Measurements from ENCODE around the gene JAGN1.
A peak's percentile ranks its signal among the peaks of the same experiment; 100 is the strongest.
"Not testable (repeated sequence)": the region's sequence is repeated elsewhere in the genome, so short reads cannot be mapped to it uniquely, and the experiment has no call there.

The JAGN1 gene

DNA sequence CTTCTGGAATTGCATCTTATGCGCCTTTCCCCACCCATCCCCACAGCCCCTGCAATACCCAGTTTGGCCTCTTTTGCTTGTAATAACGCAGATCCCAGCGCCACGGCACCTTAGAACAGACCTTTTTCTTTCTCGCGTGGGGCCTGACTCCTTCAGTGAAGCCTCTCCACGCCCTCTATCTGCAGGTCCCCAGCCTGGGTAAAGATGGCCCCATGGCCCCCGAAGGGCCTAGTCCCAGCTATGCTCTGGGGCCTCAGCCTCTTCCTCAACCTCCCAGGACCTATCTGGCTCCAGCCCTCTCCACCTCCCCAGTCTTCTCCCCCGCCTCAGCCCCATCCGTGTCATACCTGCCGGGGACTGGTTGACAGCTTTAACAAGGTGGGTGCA lies 43.8 kb downstream of the JAGN1 start:
- Histone ChIP-seq H3K36me3 (ENCODE audit: control insufficient read depth in 2 of 2, insufficient read depth in 2 of 2, low read length in 2 of 2) (peaks cover 15 to 16% of the 10 kb centered on the region in 2 donors), H3K4me1 (ENCODE audit: control insufficient read depth in 2 of 2, insufficient read depth in 2 of 2, low read length in 2 of 2) (peaks cover 18 to 23% of the 10 kb centered on the region in 2 donors)

DNA sequence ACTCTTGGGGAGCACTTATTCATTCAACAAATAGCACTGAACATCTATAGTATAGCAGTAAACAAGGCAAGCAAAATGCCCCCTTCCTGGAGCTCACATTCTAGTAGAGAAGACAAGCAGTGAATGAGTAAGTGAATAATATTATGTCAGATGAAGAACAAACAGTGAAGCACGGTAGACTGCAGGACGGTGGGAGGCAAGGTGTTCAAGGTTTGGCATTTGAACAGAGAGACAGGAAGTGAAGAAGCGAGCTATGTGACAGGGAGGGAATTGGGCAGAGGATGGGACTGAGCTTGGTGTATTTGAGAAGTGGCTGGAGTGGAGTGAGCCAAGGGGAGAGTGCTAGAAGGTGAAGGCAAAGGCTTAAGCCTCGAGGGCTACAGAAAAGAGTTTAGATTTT lies 44.6 kb downstream of the JAGN1 start:
- Histone ChIP-seq H3K27me3 (ENCODE audit: control insufficient read depth in 2 of 2, insufficient read depth in 2 of 2, low read length in 2 of 2) (no peaks in the 10 kb centered on the region), H3K9me3 (ENCODE audit: control insufficient read depth in 2 of 2, low read length in 2 of 2) (no peaks in the 10 kb centered on the region), H3K4me3 (ENCODE audit: low read length in 2 of 2) (peak overlapping the region in 1 of 2 donors; percentile 94), H3K27ac (ENCODE audit: low read depth in 2 of 2, low read length in 2 of 2) (no peak overlapping the region), H3K9ac (ENCODE audit: low read depth in 1 of 2, low read length in 2 of 2) (peak overlapping the region in 1 of 2 donors; percentile 95), H3K36me3 (ENCODE audit: control insufficient read depth in 2 of 2, insufficient read depth in 2 of 2, low read length in 2 of 2) (peaks cover 14 to 15% of the 10 kb centered on the region in 2 donors), H3K4me1 (ENCODE audit: control insufficient read depth in 2 of 2, insufficient read depth in 2 of 2, low read length in 2 of 2) (peaks cover 18 to 23% of the 10 kb centered on the region in 2 donors)

More for the DNA sequence above, 43.8 kb downstream of the JAGN1 start:
- Histone ChIP-seq H3K4me3 (ENCODE audit: low read length in 2 of 2) (peak overlapping the region; percentile 94 to 98), H3K9ac (ENCODE audit: low read depth in 1 of 2, low read length in 2 of 2) (peak overlapping the region; percentile 89 to 95), H3K9me3 (ENCODE audit: control insufficient read depth in 2 of 2, low read length in 2 of 2) (no peaks in the 10 kb centered on the region), H3K27ac (ENCODE audit: low read depth in 2 of 2, low read length in 2 of 2) (peak overlapping the region; percentile 94 to 96), H3K27me3 (ENCODE audit: control insufficient read depth in 2 of 2, insufficient read depth in 2 of 2, low read length in 2 of 2) (no peaks in the 10 kb centered on the region)

DNA sequence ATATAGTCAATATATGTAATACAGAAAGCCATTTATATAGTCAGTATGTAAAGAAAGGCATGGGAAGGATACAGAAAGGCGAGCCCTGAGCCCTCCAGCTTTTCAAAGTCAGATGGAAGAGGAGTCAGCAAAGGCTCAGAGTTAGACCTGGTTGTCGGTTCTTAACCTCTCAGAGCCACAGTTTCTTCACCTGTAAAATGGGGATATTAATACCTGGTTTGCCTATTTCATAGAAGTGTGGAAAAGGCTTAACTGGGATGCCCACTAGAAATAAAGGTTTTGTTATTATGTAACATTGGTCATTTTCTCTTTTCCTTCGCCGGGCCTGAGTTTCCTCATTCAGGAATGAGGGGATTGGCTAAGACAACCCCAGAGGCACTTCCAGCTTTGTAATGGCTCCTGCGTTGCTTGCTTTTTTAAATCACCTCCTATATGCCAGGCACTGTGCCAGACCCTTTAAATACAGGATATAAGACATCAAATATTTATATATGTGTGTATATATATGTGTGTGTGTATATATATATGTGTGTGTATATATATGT lies 45.6 kb downstream of the JAGN1 start:
- Histone ChIP-seq H3K36me3 (ENCODE audit: control insufficient read depth in 2 of 2, insufficient read depth in 2 of 2, low read length in 2 of 2) (peaks cover 14 to 17% of the 10 kb centered on the region in 2 donors), H3K27ac (ENCODE audit: low read depth in 2 of 2, low read length in 2 of 2) (no peak overlapping the region), H3K9ac (ENCODE audit: low read depth in 1 of 2, low read length in 2 of 2) (no peak overlapping the region), H3K4me1 (ENCODE audit: control insufficient read depth in 2 of 2, insufficient read depth in 2 of 2, low read length in 2 of 2) (peaks cover 18 to 23% of the 10 kb centered on the region in 2 donors), H3K9me3 (ENCODE audit: control insufficient read depth in 2 of 2, low read length in 2 of 2) (no peaks in the 10 kb centered on the region), H3K27me3 (ENCODE audit: control insufficient read depth in 2 of 2, insufficient read depth in 2 of 2, low read length in 2 of 2) (no peaks in the 10 kb centered on the region), H3K4me3 (ENCODE audit: low read length in 2 of 2) (no peak overlapping the region)

- H3K4me3 ChIP-seq (ENCODE audit: low read length in 2 of 2): no peak overlapping the region
- no peak overlapping the region for H3K9ac ChIP-seq (ENCODE audit: low read depth in 1 of 2, low read length in 2 of 2)
- H3K36me3 ChIP-seq (ENCODE audit: control insufficient read depth in 2 of 2, insufficient read depth in 2 of 2, low read length in 2 of 2): peaks cover 20 to 24% of the 10 kb centered on the region in 2 donors
These were observed 47.3 kb downstream of the JAGN1 start for GRCh38 chr3:9937486-9938238.

DNA sequence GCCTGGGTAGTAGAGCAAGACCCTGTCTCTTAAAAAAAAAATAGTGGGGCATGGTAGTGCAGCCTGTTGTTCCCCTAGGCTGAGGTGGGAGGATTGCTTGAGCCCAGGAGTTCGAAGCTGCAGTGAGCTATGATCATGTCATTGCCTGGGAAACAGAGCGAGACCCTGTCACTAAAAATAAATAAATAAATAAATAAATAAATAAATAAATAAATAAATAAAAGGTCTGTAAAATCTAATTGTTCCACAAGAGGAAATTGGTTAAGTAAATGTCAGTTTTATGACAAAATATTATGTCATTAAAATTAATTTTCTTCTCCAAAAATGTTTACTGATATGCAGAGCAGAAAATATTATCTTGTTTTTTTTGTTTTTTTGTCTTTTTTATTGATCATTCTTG lies 48.6 kb downstream of the JAGN1 start:
- H3K4me1 ChIP-seq (ENCODE audit: control insufficient read depth in 2 of 2, insufficient read depth in 2 of 2, low read length in 2 of 2): peaks cover 12 to 14% of the 10 kb centered on the region in 2 donors
- no peaks in the 10 kb centered on the region for H3K27me3 ChIP-seq (ENCODE audit: control insufficient read depth in 2 of 2, insufficient read depth in 2 of 2, low read length in 2 of 2)
- no peak overlapping the region for H3K27ac ChIP-seq (ENCODE audit: low read depth in 2 of 2, low read length in 2 of 2)
- H3K9me3 ChIP-seq (ENCODE audit: control insufficient read depth in 2 of 2, low read length in 2 of 2): no peaks in the 10 kb centered on the region
- no peak overlapping the region for H3K4me3 ChIP-seq (ENCODE audit: low read length in 2 of 2)
- H3K36me3 ChIP-seq (ENCODE audit: control insufficient read depth in 2 of 2, insufficient read depth in 2 of 2, low read length in 2 of 2): peaks cover 26 to 30% of the 10 kb centered on the region in 2 donors
- no peak overlapping the region for H3K9ac ChIP-seq (ENCODE audit: low read depth in 1 of 2, low read length in 2 of 2)

More at GRCh38 chr3:9937486-9938238, 47.3 kb downstream of the JAGN1 start:
- Histone ChIP-seq H3K9me3 (ENCODE audit: control insufficient read depth in 2 of 2, low read length in 2 of 2) (no peaks in the 10 kb centered on the region), H3K4me1 (ENCODE audit: control insufficient read depth in 2 of 2, insufficient read depth in 2 of 2, low read length in 2 of 2) (peaks cover 15 to 19% of the 10 kb centered on the region in 2 donors), H3K27me3 (ENCODE audit: control insufficient read depth in 2 of 2, insufficient read depth in 2 of 2, low read length in 2 of 2) (no peaks in the 10 kb centered on the region), H3K27ac (ENCODE audit: low read depth in 2 of 2, low read length in 2 of 2) (no peak overlapping the region)

DNA sequence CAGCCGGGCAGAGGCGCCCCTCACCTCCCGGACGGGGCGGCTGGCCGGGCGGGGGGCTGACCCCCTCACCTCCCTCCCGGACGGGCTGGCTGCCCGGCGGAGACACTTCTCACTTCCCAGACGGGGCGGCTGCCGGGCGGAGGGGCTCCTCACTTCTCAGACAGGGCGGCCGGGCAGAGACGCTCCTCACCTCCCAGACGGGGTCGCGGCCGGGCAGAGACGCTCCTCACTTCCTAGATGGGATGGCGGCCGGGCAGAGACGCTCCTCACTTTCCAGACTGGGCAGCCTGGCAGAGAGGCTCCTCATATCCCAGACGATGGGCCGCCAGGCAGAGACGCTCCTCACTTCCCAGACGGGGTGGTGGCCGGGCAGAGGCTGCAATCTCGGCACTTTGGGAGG lies 49.5 kb downstream of the JAGN1 start:
- not testable (repeated sequence) for H3K4me3 ChIP-seq (ENCODE audit: low read length in 2 of 2); H3K27me3 ChIP-seq (ENCODE audit: control insufficient read depth in 2 of 2, insufficient read depth in 2 of 2, low read length in 2 of 2); H3K9ac ChIP-seq (ENCODE audit: low read depth in 1 of 2, low read length in 2 of 2); H3K9me3 ChIP-seq (ENCODE audit: control insufficient read depth in 2 of 2, low read length in 2 of 2); H3K4me1 ChIP-seq (ENCODE audit: control insufficient read depth in 2 of 2, insufficient read depth in 2 of 2, low read length in 2 of 2); H3K27ac ChIP-seq (ENCODE audit: low read depth in 2 of 2, low read length in 2 of 2)
- peaks cover 30 to 31% of the 10 kb centered on the region in 2 donors for H3K36me3 ChIP-seq (ENCODE audit: control insufficient read depth in 2 of 2, insufficient read depth in 2 of 2, low read length in 2 of 2)

DNA sequence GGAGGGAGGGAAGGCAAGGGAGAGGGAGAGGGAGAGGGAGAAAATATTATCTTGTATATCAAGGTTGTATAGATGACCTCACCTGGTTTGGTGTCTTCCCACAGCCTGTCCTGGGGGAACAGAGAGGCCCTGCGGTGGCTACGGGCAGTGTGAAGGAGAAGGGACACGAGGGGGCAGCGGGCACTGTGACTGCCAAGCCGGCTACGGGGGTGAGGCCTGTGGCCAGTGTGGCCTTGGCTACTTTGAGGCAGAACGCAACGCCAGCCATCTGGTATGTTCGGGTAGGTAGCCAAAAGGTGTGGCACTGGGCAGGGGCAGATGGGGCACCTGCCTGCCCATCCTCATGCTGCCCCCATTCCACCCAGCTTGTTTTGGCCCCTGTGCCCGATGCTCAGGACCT lies 50.3 kb downstream of the JAGN1 start:
- Histone ChIP-seq H3K9ac (ENCODE audit: low read depth in 1 of 2, low read length in 2 of 2) (no peak overlapping the region), H3K4me1 (ENCODE audit: control insufficient read depth in 2 of 2, insufficient read depth in 2 of 2, low read length in 2 of 2) (no peaks in the 10 kb centered on the region), H3K27me3 (ENCODE audit: control insufficient read depth in 2 of 2, insufficient read depth in 2 of 2, low read length in 2 of 2) (no peaks in the 10 kb centered on the region), H3K4me3 (ENCODE audit: low read length in 2 of 2) (no peak overlapping the region), H3K9me3 (ENCODE audit: control insufficient read depth in 2 of 2, low read length in 2 of 2) (no peaks in the 10 kb centered on the region), H3K36me3 (ENCODE audit: control insufficient read depth in 2 of 2, insufficient read depth in 2 of 2, low read length in 2 of 2) (peaks cover 30 to 31% of the 10 kb centered on the region in 2 donors), H3K27ac (ENCODE audit: low read depth in 2 of 2, low read length in 2 of 2) (no peak overlapping the region)

DNA sequence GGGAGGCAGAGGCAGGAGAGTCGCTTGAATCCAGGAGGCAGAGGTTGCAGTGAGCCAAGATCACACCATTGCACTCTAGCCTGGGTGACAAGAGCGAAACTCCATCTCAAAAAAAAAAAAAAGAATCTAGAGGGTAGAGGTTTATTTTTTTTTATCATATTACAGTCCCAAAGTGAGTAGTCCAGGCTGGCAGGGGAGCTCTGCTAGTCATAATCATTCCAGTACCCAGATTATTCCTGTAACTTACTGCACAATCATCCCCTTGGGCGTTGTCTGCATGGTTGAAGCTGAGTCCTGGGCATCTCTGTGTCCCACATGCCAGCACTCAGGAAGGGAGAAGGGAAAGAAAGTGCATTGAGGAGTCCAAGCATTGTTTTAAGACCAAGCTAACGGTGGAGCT lies 51.8 kb downstream of the JAGN1 start:
- Histone ChIP-seq H3K27ac (ENCODE audit: low read depth in 2 of 2, low read length in 2 of 2) (no peak overlapping the region), H3K9ac (ENCODE audit: low read depth in 1 of 2, low read length in 2 of 2) (no peak overlapping the region), H3K9me3 (ENCODE audit: control insufficient read depth in 2 of 2, low read length in 2 of 2) (no peaks in the 10 kb centered on the region), H3K4me3 (ENCODE audit: low read length in 2 of 2) (no peak overlapping the region), H3K4me1 (ENCODE audit: control insufficient read depth in 2 of 2, insufficient read depth in 2 of 2, low read length in 2 of 2) (peaks cover 0 to 3% of the 10 kb centered on the region in 2 donors), H3K27me3 (ENCODE audit: control insufficient read depth in 2 of 2, insufficient read depth in 2 of 2, low read length in 2 of 2) (no peaks in the 10 kb centered on the region), H3K36me3 (ENCODE audit: control insufficient read depth in 2 of 2, insufficient read depth in 2 of 2, low read length in 2 of 2) (peaks cover 22 to 26% of the 10 kb centered on the region in 2 donors)

DNA sequence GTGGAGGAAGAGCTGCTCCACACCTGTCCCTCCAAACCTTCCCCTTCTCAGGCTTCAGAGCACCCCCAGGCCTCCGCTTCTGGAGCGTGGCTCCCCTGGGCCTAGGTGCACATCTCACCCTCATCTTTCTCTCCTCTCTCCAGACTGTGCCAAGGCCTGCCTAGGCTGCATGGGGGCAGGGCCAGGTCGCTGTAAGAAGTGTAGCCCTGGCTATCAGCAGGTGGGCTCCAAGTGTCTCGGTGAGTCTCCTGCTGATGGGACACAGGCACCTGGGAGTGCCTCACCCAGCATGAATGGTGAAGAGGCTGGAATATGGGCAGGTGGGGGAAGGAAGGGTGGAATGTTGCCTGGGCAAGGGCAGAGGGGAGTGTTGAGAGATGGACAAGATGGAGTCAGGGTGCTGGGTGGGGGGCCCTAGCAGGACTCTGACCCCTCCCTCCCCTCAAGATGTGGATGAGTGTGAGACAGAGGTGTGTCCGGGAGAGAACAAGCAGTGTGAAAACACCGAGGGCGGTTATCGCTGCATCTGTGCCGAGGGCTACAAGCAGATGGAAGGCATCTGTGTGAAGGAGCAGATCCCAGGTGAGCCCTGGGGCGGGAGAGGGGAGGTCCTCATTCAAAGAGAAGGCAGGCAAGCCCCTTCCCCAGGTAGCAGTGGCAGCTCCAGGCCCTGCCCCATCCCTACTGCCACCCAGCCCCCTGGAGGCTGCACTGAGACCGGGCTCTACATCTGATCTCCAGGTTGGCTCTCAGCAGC lies 52.7 kb downstream of the JAGN1 start:
- peaks cover 19 to 21% of the 10 kb centered on the region in 2 donors for H3K36me3 ChIP-seq (ENCODE audit: control insufficient read depth in 2 of 2, insufficient read depth in 2 of 2, low read length in 2 of 2)
- H3K9ac ChIP-seq (ENCODE audit: low read depth in 1 of 2, low read length in 2 of 2): no peak overlapping the region
- H3K4me3 ChIP-seq (ENCODE audit: low read length in 2 of 2): no peak overlapping the region
- peaks cover 0 to 9% of the 10 kb centered on the region in 2 donors for H3K4me1 ChIP-seq (ENCODE audit: control insufficient read depth in 2 of 2, insufficient read depth in 2 of 2, low read length in 2 of 2)
- H3K27me3 ChIP-seq (ENCODE audit: control insufficient read depth in 2 of 2, insufficient read depth in 2 of 2, low read length in 2 of 2): no peaks in the 10 kb centered on the region
- H3K9me3 ChIP-seq (ENCODE audit: control insufficient read depth in 2 of 2, low read length in 2 of 2): no peaks in the 10 kb centered on the region
- no peak overlapping the region for H3K27ac ChIP-seq (ENCODE audit: low read depth in 2 of 2, low read length in 2 of 2)
